Measurements from ENCODE around the gene ABT1.
A peak's percentile ranks its signal among the peaks of the same experiment; 100 is the strongest.
"Not testable (repeated sequence)": the region's sequence is repeated elsewhere in the genome, so short reads cannot be mapped to it uniquely, and the experiment has no call there.

Gene ABT1

DNA sequence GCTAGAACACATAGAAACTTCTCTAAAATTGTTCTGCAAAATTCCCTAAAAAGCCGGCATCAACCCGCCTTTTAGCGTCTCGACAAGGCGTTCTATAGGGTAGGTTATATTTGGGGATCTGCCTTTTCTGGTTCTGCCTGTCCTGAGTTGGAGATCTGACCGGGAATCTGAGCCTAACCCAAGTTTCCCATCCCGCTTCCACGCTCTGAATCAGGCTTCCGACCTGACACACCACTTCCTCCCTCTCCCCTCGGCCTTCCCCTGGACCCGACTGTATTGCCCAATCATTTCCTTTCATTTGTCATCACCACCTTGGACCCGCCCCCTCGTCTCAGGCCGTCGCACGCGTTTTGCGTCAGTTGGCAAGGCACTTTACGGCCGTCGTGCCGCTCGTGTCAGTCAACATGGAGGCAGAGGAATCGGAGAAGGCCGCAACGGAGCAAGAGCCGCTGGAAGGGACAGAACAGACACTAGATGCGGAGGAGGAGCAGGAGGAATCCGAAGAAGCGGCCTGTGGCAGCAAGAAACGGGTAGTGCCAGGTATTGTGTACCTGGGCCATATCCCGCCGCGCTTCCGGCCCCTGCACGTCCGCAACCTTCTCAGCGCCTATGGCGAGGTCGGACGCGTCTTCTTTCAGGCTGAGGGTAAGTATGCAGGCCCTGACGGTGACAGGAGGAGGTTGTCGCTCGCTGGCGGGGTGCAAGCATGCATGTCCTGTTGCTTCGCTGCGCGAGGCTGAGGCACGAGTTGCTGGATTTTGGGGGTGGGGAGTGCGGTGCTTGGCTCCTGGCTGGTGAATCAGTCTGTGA, at the start of gene ABT1:
TSS of gene ABT1 (plus strand) at position 375 of the 810 bp plus-strand sequence. CDS start at position 405, 30 bp downstream.
- peak; percentile 97 for DNase-seq

GRCh38 chr6:26547363-26547762, 49.4 kb upstream of the ABT1 start:
- not testable (repeated sequence) for DNase-seq

DNA sequence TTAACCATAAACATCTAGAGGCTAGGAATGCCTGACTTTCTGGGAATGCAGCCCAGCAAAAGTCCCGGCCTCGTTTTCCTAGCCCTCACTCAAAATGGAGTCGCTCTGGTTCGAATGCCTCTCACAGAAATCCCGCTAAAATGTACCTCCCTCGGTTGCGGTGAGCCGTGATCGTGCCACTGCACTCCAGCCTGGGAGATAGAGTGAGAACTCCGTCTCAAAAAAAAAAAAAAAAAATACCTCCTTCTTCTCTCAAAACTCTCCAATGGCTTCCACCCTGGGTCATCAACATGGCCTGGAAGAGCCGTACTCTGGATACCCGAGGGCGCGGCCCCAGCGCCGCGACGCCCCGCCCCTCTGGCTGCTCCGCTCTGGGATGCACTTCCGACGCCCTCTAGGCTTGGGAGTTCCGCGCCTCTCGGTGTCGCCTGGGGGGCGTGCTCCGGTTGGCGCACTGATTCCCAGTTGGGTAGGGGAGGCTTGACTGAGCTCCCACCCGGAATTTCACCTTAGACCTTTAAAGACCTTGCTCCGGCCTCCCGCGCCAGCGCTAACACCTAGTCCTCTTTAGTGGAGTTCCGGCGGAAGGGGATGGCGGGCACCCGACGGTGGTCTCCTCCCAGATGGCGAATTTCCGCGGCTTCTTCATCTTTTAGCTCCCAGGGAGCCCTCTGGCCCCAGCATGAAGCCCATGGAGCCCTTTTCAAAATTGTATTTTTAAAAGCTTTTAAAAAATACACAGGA, 46.3 kb upstream of the ABT1 start:
- DNase-seq, result peak; percentile 62

DNA sequence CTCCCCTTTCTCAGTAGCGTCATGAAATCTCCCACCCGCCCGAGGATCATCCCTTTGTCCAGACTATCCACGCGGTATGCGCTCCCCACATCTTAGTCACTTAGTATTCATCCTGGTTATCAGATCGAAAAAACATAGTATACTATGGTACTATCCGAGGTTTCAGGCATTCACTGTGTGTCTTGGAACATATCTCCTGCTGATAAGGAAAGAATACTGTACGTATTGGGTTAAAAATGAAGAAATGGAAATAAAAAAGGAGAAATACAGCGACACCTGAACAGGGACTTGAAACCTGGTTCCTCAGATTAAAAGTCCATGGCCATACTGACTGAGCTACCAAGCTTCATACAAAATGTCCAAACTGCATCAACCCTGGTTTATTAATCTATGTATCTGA, 44.5 kb upstream of the ABT1 start:
- DNase-seq, result no peak

DNA sequence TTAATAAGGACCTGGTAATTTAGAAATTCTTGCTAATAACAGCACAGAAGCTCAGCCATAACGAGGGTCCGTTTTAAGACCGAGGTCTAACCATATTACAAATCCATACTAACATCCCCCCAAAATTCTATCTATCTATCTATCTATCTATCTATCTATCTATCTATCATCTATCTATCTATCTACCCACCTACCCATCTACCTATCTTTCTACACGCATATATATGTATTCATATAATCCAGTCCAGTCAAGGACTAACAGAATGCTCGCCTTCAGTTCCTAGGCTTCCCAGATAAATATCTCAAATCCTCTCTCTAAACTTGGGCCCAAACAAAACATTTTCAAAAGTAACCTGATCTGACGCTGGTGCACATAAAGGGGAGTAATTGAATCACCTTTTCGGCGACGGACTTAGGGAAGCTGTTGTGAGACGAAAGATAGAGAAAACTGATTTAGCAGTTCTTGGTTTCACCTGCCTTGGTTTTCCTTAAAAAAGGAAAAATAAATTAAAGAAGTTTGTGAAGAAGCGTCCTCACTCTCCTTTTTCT, 44.0 kb upstream of the ABT1 start:
- DNase-seq, result no peak

GRCh38 chr6:26553264-26553634, 43.5 kb upstream of the ABT1 start:
- DNase-seq, result peak; percentile 79

GRCh38 chr6:26553635-26554446, 42.9 kb upstream of the ABT1 start:
- DNase-seq, result peak; percentile 80

DNA sequence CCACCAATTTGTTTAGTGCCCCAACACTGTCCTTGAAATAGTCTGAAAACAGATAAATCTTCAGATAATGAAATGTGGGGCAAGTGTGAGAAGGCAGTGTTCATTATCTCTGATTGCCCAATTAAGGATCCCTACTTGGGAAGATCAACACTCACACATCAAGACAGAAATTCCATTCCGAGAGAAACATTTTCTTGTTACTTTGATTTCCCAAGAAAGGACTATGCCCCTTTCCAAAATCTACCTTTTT, 42.4 kb upstream of the ABT1 start:
- DNase-seq, result no peak

DNA sequence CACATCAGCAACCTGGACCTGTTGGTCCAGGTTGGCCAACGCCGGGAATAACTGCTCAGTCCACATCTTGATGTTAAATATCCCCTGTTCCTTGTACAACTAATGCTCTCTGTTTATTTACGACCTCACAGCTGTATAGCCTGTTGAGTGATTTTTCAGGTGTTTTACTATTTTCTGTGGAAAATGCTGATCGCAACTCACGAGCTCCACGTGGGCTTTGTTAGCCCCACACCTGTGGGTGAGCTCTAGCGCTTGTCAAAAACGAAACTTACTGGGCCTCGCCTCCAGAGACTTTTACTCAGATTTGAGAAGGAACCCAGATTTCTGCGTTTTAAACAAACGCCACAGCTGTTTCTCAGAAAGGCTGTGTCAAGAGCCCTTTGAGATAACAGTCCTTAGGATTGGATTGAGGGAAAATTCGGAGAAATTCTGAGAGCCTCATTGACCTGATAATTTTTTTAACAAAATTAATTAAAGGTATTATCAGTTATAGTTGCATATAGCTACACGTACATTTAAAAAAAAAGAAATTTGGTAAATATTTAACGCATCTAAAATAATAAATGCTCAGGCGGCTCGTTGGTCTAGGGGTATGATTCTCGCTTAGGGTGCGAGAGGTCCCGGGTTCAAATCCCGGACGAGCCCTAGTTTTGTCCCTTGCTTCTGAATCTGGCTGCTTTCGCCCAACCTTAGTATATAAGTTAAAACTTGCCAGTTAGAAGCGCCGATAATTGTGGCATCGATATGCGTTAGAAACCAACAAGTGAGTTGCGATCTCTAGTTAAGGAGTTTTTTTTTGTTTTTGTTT, 41.9 kb upstream of the ABT1 start:
- peak; percentile 63 for DNase-seq

DNA sequence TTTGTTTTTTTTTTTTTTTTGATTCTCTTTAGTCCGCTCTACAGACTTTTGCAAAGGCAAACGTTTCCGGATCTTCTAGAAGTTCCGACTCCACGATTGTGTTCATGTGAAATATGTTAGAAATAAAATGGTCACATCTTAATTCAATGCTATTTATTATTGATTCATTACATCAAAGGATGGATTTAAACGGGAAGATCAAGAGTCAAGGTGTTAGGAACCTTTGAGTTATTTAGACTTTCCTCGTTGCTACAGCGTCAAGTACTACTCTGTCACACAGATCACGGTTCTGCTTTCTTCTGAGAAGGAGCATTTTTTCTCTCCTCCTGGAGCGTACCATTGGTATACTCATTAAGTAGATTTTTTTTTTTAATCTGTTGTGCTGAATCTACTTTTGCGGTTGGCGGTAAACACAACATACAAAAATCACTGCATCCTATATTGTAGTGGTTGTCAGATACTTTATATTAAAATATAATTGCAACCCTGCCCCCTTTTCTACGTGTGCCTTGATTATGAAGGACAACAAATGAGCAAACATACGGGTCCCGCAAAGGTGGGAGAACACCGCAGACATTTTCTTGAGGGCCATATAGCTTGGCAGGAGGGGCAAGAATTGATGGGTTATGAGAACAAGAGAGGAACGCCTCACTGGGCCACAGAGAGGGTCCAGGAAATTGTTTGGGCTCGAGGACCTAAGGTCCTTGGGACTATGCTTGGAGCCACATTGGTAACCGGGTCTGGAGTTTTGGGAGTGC, 41.1 kb upstream of the ABT1 start:
- DNase-seq, result no peak

DNA sequence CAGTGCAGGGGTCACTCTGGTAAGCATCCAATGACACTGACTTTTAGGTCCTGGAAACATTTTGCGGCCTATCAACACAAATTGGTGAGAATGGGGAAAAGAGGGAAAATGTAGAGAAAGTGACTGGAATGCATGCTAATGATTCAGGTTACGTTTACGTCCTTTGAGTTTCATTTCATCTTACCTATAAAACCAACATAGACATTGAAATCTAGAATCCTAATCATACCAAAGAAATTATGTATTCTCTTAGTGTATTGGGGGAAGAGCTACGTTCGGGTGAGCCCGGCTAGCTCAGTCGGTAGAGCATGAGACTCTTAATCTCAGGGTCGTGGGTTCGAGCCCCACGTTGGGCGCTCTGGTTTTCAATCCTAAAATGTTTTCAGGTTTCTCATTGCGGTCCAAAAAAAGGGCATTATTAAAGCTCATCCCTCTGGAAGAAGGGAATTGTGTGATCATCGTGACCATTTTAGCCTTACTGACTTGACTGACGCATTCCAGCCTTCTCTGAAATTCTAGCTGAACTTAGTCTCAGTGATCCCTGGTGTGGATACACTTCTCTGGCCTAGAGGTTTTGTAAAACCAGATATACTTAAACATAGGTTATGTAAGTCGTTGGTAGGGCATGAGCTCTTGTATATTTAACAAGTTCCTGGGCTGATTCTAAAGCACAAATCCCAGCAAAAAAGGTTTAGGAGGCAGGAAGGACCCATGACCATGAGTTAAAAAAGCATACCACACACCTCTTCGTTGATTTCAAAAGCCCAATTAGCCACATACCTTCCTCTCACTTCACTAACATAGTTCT, 40.3 kb upstream of the ABT1 start:
- DNase-seq, result peak; percentile 46

DNA sequence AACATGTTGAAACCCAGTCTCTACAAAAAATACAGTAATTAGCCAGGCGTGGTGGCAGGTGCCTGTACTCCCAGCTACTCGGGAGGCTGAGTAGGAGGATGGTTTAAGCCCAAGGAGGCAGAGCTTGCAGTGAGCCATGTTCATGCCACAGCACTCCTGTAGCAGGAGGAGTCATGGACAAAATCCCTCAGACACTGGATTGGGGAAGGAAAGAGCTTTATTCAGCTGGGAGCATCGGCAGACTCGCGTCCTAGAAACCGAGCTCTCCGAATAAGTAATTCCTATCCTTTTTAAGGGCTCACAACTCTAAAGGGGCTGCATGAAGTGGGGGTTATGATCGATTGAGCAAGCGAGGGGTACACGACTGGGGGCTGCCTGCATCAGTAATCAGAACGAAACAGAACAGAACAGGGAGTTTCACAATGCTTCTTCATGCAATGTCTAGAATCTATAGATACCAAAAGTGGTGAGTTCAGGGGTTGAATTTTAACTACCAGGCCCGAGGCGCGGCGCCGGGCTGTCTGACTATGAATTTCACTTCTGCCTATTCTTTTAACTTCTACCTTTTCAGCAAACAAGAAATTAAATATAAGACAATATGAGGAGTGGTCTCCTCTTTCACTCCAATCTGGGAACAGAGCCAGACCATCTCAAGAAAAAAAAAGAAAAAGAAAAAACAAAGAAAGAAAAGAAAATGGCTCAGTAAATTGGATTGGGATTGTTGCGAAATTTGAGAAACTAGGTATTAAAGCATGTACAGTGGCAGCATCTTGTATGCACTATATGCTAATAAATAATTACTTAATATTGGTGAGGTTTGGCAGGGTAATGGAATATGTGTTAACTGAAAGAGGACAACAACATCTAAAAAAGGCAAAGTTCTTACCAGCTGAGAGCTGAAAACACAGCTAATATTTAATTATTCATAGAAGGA, 35.0 kb upstream of the ABT1 start:
- no peak for DNase-seq

- no peak for DNase-seq
Measured at GRCh38 chr6:26563488-26563887, 33.3 kb upstream of the ABT1 start.

GRCh38 chr6:26568601-26569432, 27.9 kb upstream of the ABT1 start:
- peak; percentile 94 for DNase-seq

DNA sequence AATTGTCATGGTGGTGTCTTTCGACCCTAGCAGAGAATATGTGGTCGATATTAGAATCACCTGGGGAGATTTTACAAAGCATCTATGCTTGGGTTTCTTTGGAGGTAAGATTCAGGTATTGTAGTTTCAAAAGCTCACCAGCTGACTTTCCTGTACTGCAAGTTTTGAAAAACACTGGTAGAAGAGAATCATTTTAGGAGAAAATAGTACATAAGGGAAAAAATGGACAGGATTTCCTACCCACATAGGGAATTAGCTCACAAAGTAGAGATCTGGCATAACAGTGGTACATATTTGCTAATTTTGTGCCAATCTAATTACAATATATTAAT, 27.4 kb upstream of the ABT1 start:
- no peak for DNase-seq

DNA sequence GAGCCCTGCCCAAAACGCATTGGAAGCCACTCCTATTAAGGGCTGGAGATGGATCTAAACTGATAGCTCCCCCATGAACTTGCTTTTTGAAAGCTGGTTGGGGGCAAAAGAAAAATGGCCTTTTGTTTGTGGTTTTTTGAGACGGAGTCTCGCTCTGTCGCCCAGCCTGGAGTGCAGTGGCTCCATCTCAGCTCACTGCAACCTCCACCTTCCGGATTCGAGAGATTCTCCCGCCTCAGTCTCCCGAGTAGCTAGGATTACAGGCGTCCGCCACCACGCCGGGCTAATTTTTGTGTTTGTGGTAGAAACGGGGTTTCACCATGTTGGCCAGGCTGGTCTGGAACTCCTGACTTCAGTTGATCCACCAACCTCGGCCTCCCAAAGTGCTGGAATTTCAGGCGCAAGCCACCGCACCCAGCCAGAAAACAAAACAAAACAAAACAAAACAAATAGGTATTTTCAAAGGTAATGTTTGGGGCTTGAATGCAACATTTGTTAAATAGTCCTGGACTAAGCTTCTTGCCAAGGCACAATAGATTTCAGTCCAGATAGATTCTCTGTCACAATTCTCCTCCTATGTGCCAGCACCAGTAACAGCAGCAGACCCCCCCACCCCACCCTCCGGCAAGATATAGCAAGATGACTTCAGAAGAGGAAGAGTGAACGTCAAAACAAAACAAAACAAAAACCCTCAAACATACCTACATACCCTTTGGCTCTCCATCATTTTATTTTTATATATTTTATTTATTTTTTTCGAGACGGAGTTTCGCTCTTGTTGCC, 26.5 kb upstream of the ABT1 start:
- no peak for DNase-seq

DNA sequence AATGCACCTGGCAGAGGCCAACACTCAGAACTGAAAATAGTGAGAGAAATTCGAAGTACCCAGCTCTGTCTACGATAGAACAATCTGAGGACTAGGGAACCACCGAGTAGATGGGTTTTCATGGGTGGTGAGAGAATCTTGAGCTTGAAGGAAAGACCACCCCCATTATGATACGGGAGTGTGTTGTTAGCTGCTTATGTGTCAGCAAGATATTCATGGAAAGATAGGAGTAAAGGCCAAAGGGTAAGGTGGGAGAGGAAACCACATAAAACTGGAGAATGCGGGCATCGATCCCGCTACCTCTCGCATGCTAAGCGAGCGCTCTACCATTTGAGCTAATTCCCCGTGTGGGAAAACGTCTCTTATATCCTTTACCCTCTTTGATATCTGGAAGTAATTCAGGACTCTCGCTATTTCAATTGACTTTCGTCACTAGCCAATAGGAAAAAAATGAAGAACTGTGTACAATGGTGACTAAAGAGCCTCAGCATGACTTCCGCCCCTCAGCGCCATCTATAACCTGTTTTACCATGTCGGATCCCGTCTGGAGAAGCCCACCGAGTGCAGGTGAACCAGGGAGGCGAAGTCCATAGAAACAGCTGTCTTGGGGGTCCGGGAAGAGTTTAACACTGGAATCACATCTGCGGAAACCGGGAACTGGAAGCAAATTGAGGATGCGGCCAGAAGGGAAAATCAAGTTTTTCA, 25.0 kb upstream of the ABT1 start:
- DNase-seq, result peak; percentile 44
